Fibroblast of the aortic adventitia (primary cell): Measurements from ENCODE around the gene ADNP2. TPM values are rescaled to one million over a fixed set of nuclear protein-coding genes. Genes with fewer than 3 reads are reported as not detected.

Experiments used
- DNase-seq: peaks from one replicate; pipeline ENCODE4 v3.0.0-alpha.2; 2010; ENCODE audit warnings: low read depth
- H3K4me3 ChIP-seq: 2 replicates; pipeline ENCODE4 v1.5.1; 2011; ENCODE audit warnings: low read depth, mild to moderate bottlenecking, control low read depth, low read length, moderate library complexity
- CTCF ChIP-seq: IDR thresholded peaks from 2 replicates; pipeline ENCODE4 v1.5.1; 2011; ENCODE audit warnings: mild to moderate bottlenecking, low read length, control low read depth, inconsistent platforms; ENCODE audit not compliant: insufficient read depth
- total RNA-seq: library from RNA; depleted of rRNA; stranded (reverse); fragments of >200 nt; gene quantifications from 2 replicates; pipeline ENCODE4 v1.2.3, GENCODE V29; 2012; ENCODE audit warnings: low replicate concordance

Gene ADNP2
- total RNA-seq, 1 donor, result 23.9 TPM

- H3K4me3 ChIP-seq, result no peak overlapping the region
- no peak for DNase-seq
- TF ChIP-seq CTCF, result no peak
Measured at GRCh38 chr18:80181642-80182461, 72.8 kb downstream of the ADNP2 start.

DNA sequence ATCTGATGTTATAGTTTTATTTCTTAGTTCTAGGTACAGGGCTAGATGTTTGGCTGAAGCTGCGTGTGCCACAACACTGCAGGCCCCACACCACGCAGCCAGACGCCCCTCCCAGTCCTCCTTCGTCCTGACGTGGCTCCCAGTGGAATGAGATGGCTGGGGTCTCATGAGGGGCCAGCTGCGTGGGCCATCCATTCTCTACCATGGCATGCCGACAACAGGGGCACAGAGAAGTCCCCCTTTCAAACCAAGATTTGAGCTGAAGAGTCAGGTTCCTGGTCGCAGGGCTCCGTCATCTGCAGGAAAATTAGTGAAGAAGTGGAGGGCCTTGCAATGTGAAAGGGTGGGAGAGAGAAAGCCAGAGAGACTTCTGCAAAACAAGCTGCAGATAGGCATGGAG lies 73.8 kb downstream of the ADNP2 start:
- no peak for DNase-seq
- TF ChIP-seq CTCF, result no peak
- H3K4me3 ChIP-seq, result no peak overlapping the region

DNA sequence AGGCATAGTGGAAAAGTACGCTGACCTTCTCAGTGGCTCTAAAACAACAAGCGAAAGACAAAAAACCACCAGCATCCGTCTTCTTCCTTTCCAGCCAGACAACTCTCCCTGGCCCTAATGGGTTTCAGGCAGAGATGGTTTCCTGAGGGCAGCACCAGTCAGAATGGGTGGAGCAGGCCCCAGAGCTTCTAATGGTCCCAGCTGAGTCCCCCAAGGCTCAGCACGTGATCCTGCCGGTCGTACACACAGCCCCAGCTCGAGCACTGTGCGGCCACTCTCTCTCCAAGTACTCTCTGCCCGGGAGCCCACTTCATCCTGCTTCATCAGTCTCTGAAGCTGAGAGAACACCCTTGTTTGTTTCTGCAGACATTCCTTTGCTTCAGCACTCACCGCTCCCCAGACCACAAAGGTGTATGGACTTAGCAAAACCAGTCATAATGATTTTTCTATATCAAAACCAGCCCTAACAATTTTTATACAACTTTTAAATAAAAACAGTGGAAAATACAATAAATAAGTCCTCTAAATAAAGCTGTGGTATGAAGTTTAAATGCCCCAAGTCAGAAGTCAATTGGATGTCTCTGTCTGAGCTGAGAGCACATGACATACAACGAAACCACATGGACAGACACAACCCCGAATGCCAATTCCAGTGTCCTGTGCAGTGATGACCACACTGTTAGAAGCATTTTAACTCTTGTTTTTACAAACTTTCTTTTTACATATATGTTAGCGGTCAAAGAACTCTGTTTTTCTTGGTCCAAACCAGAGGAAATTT lies 74.4 kb downstream of the ADNP2 start:
- no peak for DNase-seq
- TF ChIP-seq CTCF, result no peak
- no peak overlapping the region for H3K4me3 ChIP-seq

DNA sequence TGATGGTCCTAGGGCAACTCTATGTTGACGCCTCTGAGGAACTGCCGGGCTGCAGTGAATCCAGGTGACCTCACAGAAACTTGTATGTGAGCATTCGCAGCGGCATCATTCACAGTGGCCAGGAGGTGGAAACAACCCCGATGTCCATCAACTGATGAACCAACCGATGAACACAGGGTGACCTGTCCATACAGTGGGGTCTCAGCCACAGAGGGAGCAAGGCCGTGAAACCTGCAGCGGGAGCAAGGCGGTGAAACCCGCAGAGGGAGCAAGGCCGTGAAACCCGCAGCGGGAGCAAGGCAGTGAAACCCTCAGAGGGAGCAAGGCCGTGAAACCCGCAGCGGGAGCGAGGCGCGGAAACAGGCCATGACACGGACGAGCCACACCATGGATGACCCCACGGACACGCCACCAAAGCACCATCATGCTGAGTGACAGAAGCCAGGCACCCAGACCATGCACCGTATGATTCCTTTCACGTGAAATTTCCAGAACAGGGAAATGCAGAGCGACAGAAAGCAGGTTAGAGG lies 75.2 kb downstream of the ADNP2 start:
- no peak for DNase-seq
- no peak overlapping the region for H3K4me3 ChIP-seq
- TF ChIP-seq CTCF, result no peak

GRCh38 chr18:80185545-80185944 lies 76.5 kb downstream of the ADNP2 start:
- no peak for DNase-seq
- H3K4me3 ChIP-seq, result no peak overlapping the region
- no peak for TF ChIP-seq CTCF

GRCh38 chr18:80187956-80188642 lies 79.0 kb downstream of the ADNP2 start:
- no peak overlapping the region for H3K4me3 ChIP-seq
- no peak for DNase-seq
- TF ChIP-seq CTCF, result no peak
